A673 (cell line): Measurements from ENCODE around the gene PPARG.

Source experiments
- EZH2 ChIP-seq: fragments of 200-600 bp; sonication (generic); IDR thresholded peaks from 2 replicates; pipeline ENCODE4 v1.6.1; 2017; ENCODE audit warnings: borderline replicate concordance, low read depth, mild to moderate bottlenecking, mixed read lengths, antibody characterized with exemption, low read length; ENCODE audit not compliant: poor library complexity, severe bottlenecking
- TF ChIP-seq, protein P1 (sequence below): fragments of 300-800, 200-600 bp; sonication (generic); conservative IDR thresholded peaks from 2 replicates; pipeline ENCODE4 v1.5.1; 2017; ENCODE audit warnings: low read depth, mild to moderate bottlenecking, antibody characterized with exemption, low read length, moderate library complexity, mixed read lengths

DNA sequence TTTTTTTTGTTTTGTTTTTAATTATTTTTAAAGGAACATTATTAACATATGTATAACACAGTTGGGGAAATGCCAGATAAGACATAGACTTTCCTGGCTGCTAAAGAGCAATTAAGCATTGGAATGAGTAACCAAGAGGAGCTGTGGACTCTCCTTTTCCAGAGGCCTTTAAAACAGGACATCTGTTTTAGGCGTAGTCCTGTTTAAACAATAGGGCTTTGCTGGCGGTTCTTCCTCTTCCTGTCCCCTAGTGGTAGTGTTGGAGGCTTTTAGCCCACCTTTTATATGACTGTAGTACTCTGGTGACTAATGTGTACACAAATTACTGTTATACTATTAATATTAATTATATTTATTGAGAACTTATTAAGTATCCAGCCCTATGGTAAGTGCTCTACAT is 81.9 kb downstream of the PPARG start:
- TF ChIP-seq, protein P1, sequence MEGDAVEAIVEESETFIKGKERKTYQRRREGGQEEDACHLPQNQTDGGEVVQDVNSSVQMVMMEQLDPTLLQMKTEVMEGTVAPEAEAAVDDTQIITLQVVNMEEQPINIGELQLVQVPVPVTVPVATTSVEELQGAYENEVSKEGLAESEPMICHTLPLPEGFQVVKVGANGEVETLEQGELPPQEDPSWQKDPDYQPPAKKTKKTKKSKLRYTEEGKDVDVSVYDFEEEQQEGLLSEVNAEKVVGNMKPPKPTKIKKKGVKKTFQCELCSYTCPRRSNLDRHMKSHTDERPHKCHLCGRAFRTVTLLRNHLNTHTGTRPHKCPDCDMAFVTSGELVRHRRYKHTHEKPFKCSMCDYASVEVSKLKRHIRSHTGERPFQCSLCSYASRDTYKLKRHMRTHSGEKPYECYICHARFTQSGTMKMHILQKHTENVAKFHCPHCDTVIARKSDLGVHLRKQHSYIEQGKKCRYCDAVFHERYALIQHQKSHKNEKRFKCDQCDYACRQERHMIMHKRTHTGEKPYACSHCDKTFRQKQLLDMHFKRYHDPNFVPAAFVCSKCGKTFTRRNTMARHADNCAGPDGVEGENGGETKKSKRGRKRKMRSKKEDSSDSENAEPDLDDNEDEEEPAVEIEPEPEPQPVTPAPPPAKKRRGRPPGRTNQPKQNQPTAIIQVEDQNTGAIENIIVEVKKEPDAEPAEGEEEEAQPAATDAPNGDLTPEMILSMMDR, result no peak
- no peak for TF ChIP-seq EZH2
